Activated CD4-positive, alpha-beta memory T cell treated with anti-CD3 and anti-CD28 coated beads, Interleukin-2, amount 10 ng/mL, durations not matched to agents 7 days and 5 days (primary cell): Measurements from ENCODE around the gene VSNL1. TPM values are rescaled to one million over a fixed set of nuclear protein-coding genes. Genes with fewer than 3 reads are reported as not detected.
A peak's percentile ranks its signal among the peaks of the same experiment; 100 is the strongest.

Experiments
- CTCF ChIA-PET: fragments of 350-600 bp; sonication (Branson Sonifier 250); formaldehyde crosslinking; loops from one replicate; lab custom pipeline; 2021; ENCODE audit warnings: antibody characterized with exemption, inconsistent platforms; lab: Charles Lee
- POLR2A ChIA-PET: fragments of 350-600 bp; sonication (Branson Sonifier 250); formaldehyde crosslinking; loops from one replicate; lab custom pipeline; 2021; ENCODE audit warnings: antibody characterized with exemption; lab: Charles Lee
- DNase-seq: peaks from one replicate; pipeline ENCODE4 v3.0.0-alpha.2; 2020
- H3K27ac Mint-ChIP-seq: one replicate; pipeline ENCODE4 v1.8.0; 2021; ENCODE audit warnings: mild to moderate bottlenecking, mixed read lengths
- H3K27me3 Mint-ChIP-seq: one replicate; pipeline ENCODE4 v1.8.0; 2021; ENCODE audit warnings: mixed read lengths
- H3K36me3 Mint-ChIP-seq: one replicate; pipeline ENCODE4 v1.8.0; 2021; ENCODE audit warnings: low read depth, mixed read lengths
- H3K4me1 Mint-ChIP-seq: one replicate; pipeline ENCODE4 v1.8.0; 2021; ENCODE audit warnings: mixed read lengths
- H3K4me3 Mint-ChIP-seq: one replicate; pipeline ENCODE4 v1.8.0; 2021; ENCODE audit warnings: mild to moderate bottlenecking, mixed read lengths
- H3K9me3 Mint-ChIP-seq: one replicate; pipeline ENCODE4 v1.8.0; 2021; ENCODE audit warnings: mixed read lengths
- total RNA-seq, 2 experiments: library from RNA; stranded (reverse); gene quantifications; one replicate each; pipeline ENCODE4 v1.2.3, GENCODE V29; 2021

The VSNL1 gene
- total RNA-seq, 2 experiments from 2014 or later, result not detected

GRCh38 chr2:17636257-17636656 is 95.8 kb downstream of the VSNL1 start:
- H3K4me3 Mint-ChIP-seq, result no peak overlapping the region
- H3K27me3 Mint-ChIP-seq, result no peaks in the 10 kb centered on the region
- DNase-seq, result no peak
- CTCF ChIA-PET, result interaction anchor here (2.0 kb wide), 1 partner anchor 10 kb away, joined by 6 read pairs; no protein-coding TSS in a partner anchor
- no peaks in the 10 kb centered on the region for H3K36me3 Mint-ChIP-seq
- H3K9me3 Mint-ChIP-seq, result no peaks in the 10 kb centered on the region
- H3K4me1 Mint-ChIP-seq, result no peaks in the 10 kb centered on the region
- no peak overlapping the region for H3K27ac Mint-ChIP-seq
- POLR2A ChIA-PET, result no interaction called here

DNA sequence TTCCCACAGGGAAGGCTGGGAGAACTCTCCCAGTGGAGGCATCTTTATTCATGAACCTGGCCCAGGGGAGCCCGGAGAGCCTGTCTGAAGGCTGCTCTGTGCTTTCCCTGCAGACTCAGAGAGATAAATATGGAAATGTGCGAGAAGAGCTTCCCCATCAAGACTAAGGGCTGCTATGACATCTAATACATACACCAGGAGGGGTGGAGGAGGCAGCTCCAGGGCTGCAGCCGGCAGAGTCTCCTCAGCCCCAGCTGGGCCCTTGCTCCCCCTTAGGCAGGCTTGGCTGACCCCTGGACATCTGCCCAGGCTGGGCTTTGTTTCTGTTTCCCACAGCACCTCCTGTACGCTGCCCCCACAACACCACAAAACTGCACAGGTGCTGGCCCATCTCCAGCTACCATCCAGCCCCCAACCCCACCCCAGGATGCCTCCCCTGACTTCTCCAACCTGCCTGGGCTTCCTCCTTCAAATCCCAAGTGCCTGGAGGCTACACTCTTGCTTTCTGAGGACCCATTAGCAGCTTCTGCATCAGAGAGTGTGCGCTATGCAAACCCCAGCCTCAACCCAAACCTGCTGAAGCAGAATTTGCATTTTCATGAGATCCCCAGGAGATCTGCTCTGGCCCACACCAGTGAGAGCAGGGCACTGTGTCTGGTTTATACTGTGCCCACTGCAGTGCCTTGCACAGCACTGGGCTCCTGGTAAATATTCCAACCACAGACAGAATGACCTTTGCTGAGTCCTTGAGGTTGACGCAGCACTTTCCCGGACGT is 96.8 kb downstream of the VSNL1 start:
- CTCF ChIA-PET, result no interaction called here
- no peak overlapping the region for H3K27ac Mint-ChIP-seq

DNA sequence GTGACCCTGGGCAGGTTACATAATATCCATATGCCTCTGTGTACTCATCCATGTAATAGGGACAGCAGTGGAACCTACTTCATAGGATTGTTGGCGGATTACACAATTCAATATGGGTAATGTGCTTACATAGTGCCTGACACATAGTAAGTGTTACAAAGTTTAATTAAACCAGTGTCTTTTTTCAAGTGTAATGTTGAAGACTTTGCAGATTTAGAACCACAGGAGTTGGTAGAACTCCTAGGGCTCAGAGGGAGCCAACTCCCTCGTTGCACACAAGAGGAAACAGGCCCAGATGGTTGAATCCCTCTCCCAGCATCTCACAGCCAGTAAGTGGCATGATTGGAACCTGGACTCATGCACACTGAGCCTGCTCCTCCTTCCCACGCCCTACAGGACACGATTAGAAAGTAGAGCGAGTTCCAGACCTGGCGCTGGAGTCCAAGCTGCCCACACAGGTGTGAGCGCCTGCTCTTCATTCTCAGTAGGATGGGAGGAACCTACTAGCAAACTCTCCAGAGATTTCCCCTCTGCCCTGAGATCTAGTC is 97.8 kb downstream of the VSNL1 start:
- Mint-ChIP-seq H3K27me3 (no peaks in the 10 kb centered on the region), H3K9me3 (no peaks in the 10 kb centered on the region), H3K4me1 (peaks cover 3% of the 10 kb centered on the region), H3K27ac (no peak overlapping the region), H3K4me3 (no peak overlapping the region), H3K36me3 (no peaks in the 10 kb centered on the region)
- CTCF ChIA-PET, result no interaction called here
- no peak for DNase-seq
- POLR2A ChIA-PET, result no interaction called here

More for the DNA sequence above, 96.8 kb downstream of the VSNL1 start:
- Mint-ChIP-seq H3K4me3 (no peak overlapping the region), H3K27me3 (no peaks in the 10 kb centered on the region), H3K9me3 (no peaks in the 10 kb centered on the region), H3K36me3 (no peaks in the 10 kb centered on the region), H3K4me1 (no peaks in the 10 kb centered on the region)
- POLR2A ChIA-PET, result no interaction called here
- no peak for DNase-seq

- ChIA-PET POLR2A (no interaction called here), CTCF (interaction anchor here (2.2 kb wide), 1 partner anchor 31 kb away, joined by 6 read pairs; no protein-coding TSS in a partner anchor)
- no peaks in the 10 kb centered on the region for H3K27me3 Mint-ChIP-seq
- no peak overlapping the region for H3K4me3 Mint-ChIP-seq
- H3K9me3 Mint-ChIP-seq, result no peaks in the 10 kb centered on the region
- H3K4me1 Mint-ChIP-seq, result peaks cover 6% of the 10 kb centered on the region
- DNase-seq, result no peak
- H3K36me3 Mint-ChIP-seq, result no peaks in the 10 kb centered on the region
- no peak overlapping the region for H3K27ac Mint-ChIP-seq
Observed at GRCh38 chr2:17640406-17640805, 99.9 kb downstream of the VSNL1 start.

DNA sequence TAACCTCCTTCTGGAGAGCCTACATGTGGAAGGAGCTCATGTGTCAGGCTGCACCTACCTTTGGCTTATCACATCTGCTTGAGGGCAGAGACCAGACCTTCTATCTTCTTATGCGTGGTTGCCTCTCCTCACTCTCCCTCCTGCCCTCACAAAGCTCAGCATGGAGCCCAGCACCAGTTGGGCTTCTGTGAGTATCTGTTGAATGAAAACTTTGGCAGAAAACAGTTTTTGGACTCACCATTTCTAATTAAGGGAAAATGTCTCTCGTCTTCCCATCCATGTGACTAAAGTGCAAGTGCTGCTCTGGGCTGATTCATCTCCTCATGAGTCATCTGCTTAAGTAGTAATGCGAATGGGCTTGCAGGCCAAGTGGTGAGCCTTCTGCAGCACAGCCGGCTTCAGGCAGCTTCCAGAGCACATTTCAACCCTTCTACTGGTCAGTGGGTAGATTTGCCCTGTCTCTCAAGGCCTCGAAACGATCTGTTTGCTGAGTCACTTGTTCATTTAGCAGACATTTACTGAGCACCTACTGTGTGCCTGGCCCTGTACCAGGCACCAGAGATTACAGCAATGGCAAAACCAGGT is 102.6 kb downstream of the VSNL1 start:
- Mint-ChIP-seq H3K36me3 (no peaks in the 10 kb centered on the region), H3K27me3 (no peaks in the 10 kb centered on the region), H3K27ac (no peak overlapping the region), H3K4me3 (no peak overlapping the region), H3K9me3 (no peaks in the 10 kb centered on the region), H3K4me1 (peaks cover 8% of the 10 kb centered on the region)
- ChIA-PET CTCF (interaction anchor here (6.1 kb wide), 1 partner anchor 27 kb away, joined by 106 read pairs; no protein-coding TSS in a partner anchor), POLR2A (no interaction called here)
- no peak for DNase-seq

DNA sequence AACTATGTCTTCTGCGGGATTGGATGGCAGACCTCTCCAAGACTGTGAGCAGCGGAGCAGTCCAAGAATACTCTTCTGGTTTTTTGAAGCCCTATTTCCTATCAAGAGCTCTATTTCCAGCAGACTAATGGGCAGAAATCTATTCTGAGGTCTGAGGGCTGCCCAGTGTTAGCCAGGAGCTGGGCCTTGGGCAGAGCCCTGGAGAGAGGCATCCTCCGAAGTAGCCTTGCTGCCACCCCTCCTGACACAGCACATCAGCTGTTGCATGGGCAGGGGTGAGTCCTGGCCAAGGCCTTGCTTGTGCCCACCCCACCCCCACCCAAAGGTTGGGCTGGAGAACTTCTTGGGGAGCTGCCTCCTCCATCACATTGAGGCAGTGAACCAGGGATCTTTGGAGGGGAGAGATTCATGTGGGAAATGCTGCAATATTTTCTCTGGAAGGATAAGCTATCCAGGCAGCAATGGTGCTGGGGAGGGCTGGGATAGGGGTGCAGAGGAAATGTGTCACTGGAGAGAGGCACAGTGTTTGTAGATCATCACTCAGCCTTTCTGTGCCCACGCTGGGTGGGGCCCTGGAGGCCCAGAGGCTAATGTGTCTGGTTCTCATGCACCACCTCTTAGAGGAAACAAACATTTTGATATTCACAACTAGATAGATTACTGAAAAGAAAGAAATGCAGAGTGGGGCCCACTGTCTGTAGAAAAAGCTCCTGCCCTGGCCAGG is 104.7 kb downstream of the VSNL1 start:
- ChIA-PET CTCF (interaction anchor here (0.6 to 6.1 kb wide), 13 partner anchors 9 to 187 kb away, joined by 3 to 106 read pairs (median 5); no protein-coding TSS in a partner anchor), POLR2A (no interaction called here)
- Mint-ChIP-seq H3K4me3 (no peak overlapping the region), H3K27me3 (no peaks in the 10 kb centered on the region), H3K27ac (no peak overlapping the region), H3K9me3 (no peaks in the 10 kb centered on the region), H3K36me3 (no peaks in the 10 kb centered on the region), H3K4me1 (peaks cover 8% of the 10 kb centered on the region)
- DNase-seq, result no peak

DNA sequence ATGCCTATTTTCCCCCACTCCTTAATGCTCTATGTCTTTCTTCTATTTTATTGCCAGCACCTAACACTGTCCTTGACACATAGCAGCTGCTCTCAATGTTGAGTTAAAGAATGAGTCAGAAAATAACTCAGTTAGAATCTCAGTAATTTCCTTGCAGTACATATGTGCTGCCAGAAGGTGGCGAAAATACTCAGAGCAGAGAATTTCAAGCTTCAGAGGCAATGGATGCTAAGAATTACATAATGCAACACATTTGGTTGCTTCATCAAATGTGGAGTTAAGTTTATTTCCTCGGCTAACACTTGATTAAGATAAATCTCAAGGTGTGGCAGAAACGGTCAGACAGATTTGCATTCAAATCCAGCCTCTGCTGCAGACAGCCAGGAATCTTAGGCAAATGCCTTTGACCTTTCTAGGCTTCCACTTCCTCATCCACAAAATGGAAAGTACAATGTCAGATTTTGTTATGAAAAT is 105.6 kb downstream of the VSNL1 start:
- Mint-ChIP-seq H3K4me3 (no peak overlapping the region), H3K9me3 (no peaks in the 10 kb centered on the region), H3K27ac (no peak overlapping the region), H3K27me3 (no peaks in the 10 kb centered on the region), H3K36me3 (no peaks in the 10 kb centered on the region), H3K4me1 (peaks cover 8% of the 10 kb centered on the region)
- DNase-seq, result peak; percentile 42
- CTCF ChIA-PET, result interaction anchor here (0.8 to 6.1 kb wide), 15 partner anchors 9 to 186 kb away, joined by 3 to 106 read pairs (median 4); no protein-coding TSS in a partner anchor
- POLR2A ChIA-PET, result interaction anchor here (1.0 kb wide), 2 partner anchors 15 to 25 kb away, joined by 3 to 4 read pairs; no protein-coding TSS in a partner anchor

DNA sequence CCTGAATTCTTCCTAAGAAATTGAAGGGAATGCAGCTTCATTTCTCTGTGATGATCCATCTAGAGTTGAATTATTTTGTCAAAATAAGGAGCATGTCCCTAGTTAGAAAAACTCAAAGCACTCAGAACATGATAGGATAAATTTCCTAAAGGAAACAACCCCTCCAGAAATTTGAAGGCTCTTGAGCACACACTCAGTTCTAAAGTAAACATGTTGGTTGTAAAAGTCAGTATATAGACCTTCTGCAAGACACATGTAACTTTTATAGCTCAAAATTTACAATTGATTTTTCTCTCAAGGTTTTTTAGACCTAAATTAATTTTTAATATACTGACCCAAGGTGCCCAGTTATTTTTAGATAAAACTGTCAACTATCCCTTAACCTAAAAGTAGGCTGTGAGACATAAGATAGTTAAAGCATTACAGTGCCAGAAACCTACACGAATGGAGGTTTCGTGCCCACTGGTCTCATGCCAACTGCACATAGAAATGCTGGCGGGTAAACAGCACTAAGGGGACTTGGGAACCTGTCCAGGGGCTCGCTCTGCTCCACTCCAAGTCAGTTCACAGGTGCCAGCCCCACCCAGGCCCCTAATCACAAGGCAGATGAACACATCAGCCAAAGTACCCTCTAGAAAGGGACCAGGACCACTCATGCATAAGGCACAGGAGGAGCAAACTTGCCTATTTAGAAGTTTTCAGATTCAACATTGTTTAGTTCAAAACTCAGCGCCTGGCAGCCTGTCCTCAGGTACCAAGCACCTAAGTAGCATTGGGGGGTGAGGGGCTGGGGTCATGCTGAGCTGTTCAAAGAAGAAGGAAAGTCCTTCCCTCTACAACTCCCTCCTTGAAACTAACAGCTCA is 106.6 kb downstream of the VSNL1 start:
- no peak overlapping the region for H3K27ac Mint-ChIP-seq
- no peaks in the 10 kb centered on the region for H3K27me3 Mint-ChIP-seq
- no peaks in the 10 kb centered on the region for H3K9me3 Mint-ChIP-seq
- peaks cover 8% of the 10 kb centered on the region for H3K4me1 Mint-ChIP-seq
- no peaks in the 10 kb centered on the region for H3K36me3 Mint-ChIP-seq
- H3K4me3 Mint-ChIP-seq, result no peak overlapping the region
- ChIA-PET POLR2A (no interaction called here), CTCF (interaction anchor here (0.8 to 6.1 kb wide), 6 partner anchors 8 to 24 kb away, joined by 3 to 106 read pairs (median 12); no protein-coding TSS in a partner anchor)
- no peak for DNase-seq

DNA sequence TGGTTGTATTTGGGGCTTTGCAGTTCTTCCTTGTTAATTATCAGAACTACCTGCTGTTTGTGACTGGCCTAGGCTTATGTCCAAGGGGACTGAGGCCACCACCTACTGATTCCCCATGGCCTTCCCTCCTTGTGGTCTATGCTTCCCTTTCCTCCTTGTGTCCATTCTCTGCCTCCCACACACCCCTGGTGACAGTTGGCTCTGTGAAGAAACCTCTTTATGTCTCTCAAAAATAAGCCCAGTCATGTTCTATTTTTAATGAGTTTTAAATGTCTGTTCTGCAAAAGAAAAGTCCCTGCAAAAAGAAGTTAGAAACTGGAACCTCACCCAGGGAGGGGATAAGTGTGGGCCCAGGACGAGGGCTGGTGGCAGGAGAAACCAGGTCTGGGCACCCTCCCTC is 108.1 kb downstream of the VSNL1 start:
- H3K4me3 Mint-ChIP-seq, result no peak overlapping the region
- H3K9me3 Mint-ChIP-seq, result no peaks in the 10 kb centered on the region
- no peaks in the 10 kb centered on the region for H3K27me3 Mint-ChIP-seq
- no peaks in the 10 kb centered on the region for H3K36me3 Mint-ChIP-seq
- peaks cover 4% of the 10 kb centered on the region for H3K4me1 Mint-ChIP-seq
- no peak overlapping the region for H3K27ac Mint-ChIP-seq
- CTCF ChIA-PET, result interaction anchor here (6.1 kb wide), 1 partner anchor 22 kb away, joined by 106 read pairs; no protein-coding TSS in a partner anchor
- POLR2A ChIA-PET, result no interaction called here
- DNase-seq, result no peak

GRCh38 chr2:17649026-17649425 is 108.5 kb downstream of the VSNL1 start:
- Mint-ChIP-seq H3K4me1 (peaks cover 4% of the 10 kb centered on the region), H3K27ac (no peak overlapping the region), H3K9me3 (no peaks in the 10 kb centered on the region), H3K27me3 (no peaks in the 10 kb centered on the region), H3K36me3 (no peaks in the 10 kb centered on the region), H3K4me3 (no peak overlapping the region)
- CTCF ChIA-PET, result no interaction called here
- DNase-seq, result no peak
- POLR2A ChIA-PET, result no interaction called here

GRCh38 chr2:17652681-17653394 is 112.3 kb downstream of the VSNL1 start:
- ChIA-PET CTCF (interaction anchor here (0.7 kb wide), 1 partner anchor 18 kb away, joined by 3 read pairs; no protein-coding TSS in a partner anchor), POLR2A (no interaction called here)
- peaks cover 1% of the 10 kb centered on the region for H3K4me1 Mint-ChIP-seq
- no peaks in the 10 kb centered on the region for H3K27me3 Mint-ChIP-seq
- H3K36me3 Mint-ChIP-seq, result no peaks in the 10 kb centered on the region
- DNase-seq, result no peak
- no peaks in the 10 kb centered on the region for H3K9me3 Mint-ChIP-seq
- H3K4me3 Mint-ChIP-seq, result no peak overlapping the region
- H3K27ac Mint-ChIP-seq, result no peak overlapping the region
